K562 (cell line): Measurements from ENCODE around the gene KRTCAP2. TPM values are rescaled to one million over a fixed set of nuclear protein-coding genes. Genes with fewer than 3 reads are reported as not detected.

Source experiments
- ATAC-seq: fragments of 200-7000 bp; cut with Tn5 transposase; 3 replicates; pipeline ENCODE4 v1.9.1; 2020; ENCODE audit warnings: moderate library complexity
- BruUV-seq: library from RNA; stranded (reverse); fragments of 400-500 nt; replicated peaks from 2 replicates; lab custom pipeline; 2021; lab: Mats Ljungman, UMichigan
- CTCF ChIA-PET: fragments of 300-600 bp; formaldehyde crosslinking; extraction: SDS; loops from one replicate; lab custom pipeline; 2021; ENCODE audit warnings: low intra/inter-chr PET ratio; lab: Yijun Ruan, JAX
- POLR2A ChIA-PET: fragments of 300-600, 350-650 bp; sonication (Branson Sonifier 250); formaldehyde crosslinking; extraction: SDS; loops from one replicate; lab custom pipeline; 2021; ENCODE audit warnings: antibody characterized with exemption, inconsistent platforms; lab: Yijun Ruan, JAX
- DNase-seq, 4 experiments: peaks; one replicate each; pipeline versions ENCODE4 v3.0.0 to v3.0.0-alpha.2; 2011 to 2018; ENCODE audit warnings: low spot score in 3 of 4, mixed read lengths in 3 of 4; ENCODE audit errors: extremely low read depth in 1 of 4
- FAIRE-seq: peaks from 2 replicates; lab custom pipeline; 2011; peaks lifted over from hg19 to GRCh38; lab: Jason Lieb, UNC
- H2AFZ ChIP-seq: 2 replicates; pipeline ENCODE4 v1.6.0; 2011; ENCODE audit warnings: low read depth, low read length, control low read depth, inconsistent platforms
- H3K27ac ChIP-seq: fragments of 200-600 bp; 3 replicates; pipeline ENCODE4 v1.8.0; 2011; ENCODE audit warnings: low read depth, mild to moderate bottlenecking, control low read depth, inconsistent platforms, low read length, moderate library complexity, mixed read lengths; ENCODE audit errors: extremely low read depth
- H3K27me3 ChIP-seq, 2 experiments: fragments of 300-600 bp in 1 of 2; 2 replicates in 1 of 2; 3 replicates in 1 of 2; pipeline versions ENCODE4 v1.6.0 to v1.8.0; 2011; ENCODE audit warnings: inconsistent platforms in 2 of 2, low read length in 2 of 2, mild to moderate bottlenecking in 1 of 2, mixed read lengths in 1 of 2, moderate library complexity in 1 of 2; ENCODE audit not compliant: control insufficient read depth in 2 of 2, insufficient read depth in 2 of 2
- H3K36me3 ChIP-seq: fragments of 300-600 bp; 3 replicates; pipeline ENCODE4 v1.8.0; 2011; ENCODE audit warnings: mild to moderate bottlenecking, low read length, inconsistent platforms; ENCODE audit not compliant: control insufficient read depth, insufficient read depth
- H3K4me1 ChIP-seq, 2 experiments: fragments of 200-600 bp in 1 of 2; replicated peaks in 1 of 2; 2 replicates in 1 of 2; 3 replicates in 1 of 2; pipeline versions ENCODE4 v1.5.1 to v1.8.0; 2011; ENCODE audit warnings: inconsistent platforms in 2 of 2, low read length in 2 of 2, mild to moderate bottlenecking in 1 of 2, mixed read lengths in 1 of 2, moderate library complexity in 1 of 2; ENCODE audit not compliant: control insufficient read depth in 2 of 2, insufficient read depth in 2 of 2
- H3K4me2 ChIP-seq: 2 replicates; pipeline ENCODE4 v1.6.1; 2011; ENCODE audit warnings: low read length, control low read depth, inconsistent platforms, mixed read lengths; ENCODE audit not compliant: insufficient read depth
- H3K4me3 ChIP-seq: fragments of 200-600 bp; sonication (generic), shearing (Covaris generic); 2 replicates; pipeline ENCODE4 v1.5.1; 2016; ENCODE audit warnings: control low read depth, inconsistent platforms
- H3K79me2 ChIP-seq: fragments of 200-600 bp; 3 replicates; pipeline ENCODE4 v1.8.0; 2011; ENCODE audit warnings: low read length, inconsistent platforms; ENCODE audit not compliant: control insufficient read depth, insufficient read depth
- H3K9ac ChIP-seq, 2 experiments: 2 replicates each; pipeline versions ENCODE4 v1.6.0 to v1.6.1; 2011; ENCODE audit warnings: low read depth in 2 of 2, low read length in 2 of 2, control low read depth in 1 of 2, inconsistent platforms in 1 of 2, mild to moderate bottlenecking in 1 of 2, mixed read lengths in 1 of 2; ENCODE audit not compliant: insufficient read depth in 1 of 2
- H3K9me1 ChIP-seq: one replicate; pipeline ENCODE4 v1.6.0; 2011; ENCODE audit warnings: inconsistent platforms, mild to moderate bottlenecking, low read length, moderate library complexity; ENCODE audit not compliant: control insufficient read depth, insufficient read depth
- H3K9me3 ChIP-seq: replicated peaks from 2 replicates; pipeline ENCODE4 v1.5.1; 2011; ENCODE audit warnings: low read depth, low read length, inconsistent platforms; ENCODE audit not compliant: control insufficient read depth, insufficient read depth
- H4K20me1 ChIP-seq: replicated peaks from 2 replicates; pipeline ENCODE4 v1.6.1; 2011; ENCODE audit warnings: low read length, inconsistent platforms, mixed read lengths; ENCODE audit not compliant: control insufficient read depth, insufficient read depth
- CREB1 ChIP-seq, 2 experiments: sonication (generic) in 1 of 2; formaldehyde crosslinking in 1 of 2; IDR thresholded peaks; 2 replicates each; pipeline versions ENCODE4 v1.6.1 to v1.8.0; 2012 to 2022; ENCODE audit warnings: inconsistent platforms in 1 of 2, mild to moderate bottlenecking in 1 of 2, missing genetic modification reagents in 1 of 2, moderate library complexity in 1 of 2
- CREB3L1 ChIP-seq: fragments of 450-650 bp; IDR thresholded peaks from 2 replicates; pipeline ENCODE4 v1.6.1; 2014; ENCODE audit warnings: low read depth, mild to moderate bottlenecking, moderate library complexity, borderline replicate concordance
- KDM4B ChIP-seq, 2 experiments: fragments of 450-650 bp in 1 of 2; sonication (generic) in 1 of 2; IDR thresholded peaks; 2 replicates each; pipeline ENCODE4 v1.6.1; 2016 to 2017; ENCODE audit warnings: borderline replicate concordance in 2 of 2, antibody characterized with exemption in 1 of 2, low read depth in 1 of 2, mild to moderate bottlenecking in 1 of 2
- MYNN ChIP-seq, 2 experiments: sonication (generic); formaldehyde crosslinking in 1 of 2; IDR thresholded peaks; 2 replicates each; pipeline versions ENCODE4 v1.5.0 to v1.6.1; 2016 to 2020; ENCODE audit warnings: antibody characterized with exemption in 1 of 2, missing genetic modification reagents in 1 of 2
- NFRKB ChIP-seq: fragments of 450-650 bp; IDR thresholded peaks from 2 replicates; pipeline ENCODE4 v1.6.1; 2016; ENCODE audit warnings: low read depth
- SMAD4 ChIP-seq: fragments of 250-450 bp; sonication (Bioruptor Pico); conservative IDR thresholded peaks from 2 replicates; pipeline ENCODE4 v1.8.0; 2021; ENCODE audit warnings: inconsistent platforms, mild to moderate bottlenecking, moderate library complexity
- ZBTB11 ChIP-seq, 3 experiments: fragments of 200-800 bp in 1 of 3; fragments of 250-450 bp in 1 of 3; fragments of 450-650 bp in 1 of 3; sonication (Bioruptor Pico) in 1 of 3; sonication (Bioruptor generic) in 1 of 3; formaldehyde crosslinking in 1 of 3; IDR thresholded peaks; 2 replicates each; pipeline versions ENCODE4 v1.6.1 to v1.8.0; 2016 to 2022; ENCODE audit warnings: mild to moderate bottlenecking in 2 of 3, missing genetic modification characterization in 2 of 3, missing compliant biosample characterization in 1 of 3, moderate library complexity in 1 of 3
- ZNF589 ChIP-seq: fragments of 200-800 bp; sonication (Bioruptor generic); IDR thresholded peaks from 2 replicates; pipeline ENCODE4 v1.6.1; 2016; ENCODE audit warnings: low read depth, missing genetic modification characterization, missing compliant biosample characterization
- WGBS: fragments of 100-300 bp; shearing (Covaris generic); methylation state at CpG from one replicate; pipeline ENCODE4 v1.1.6; 2016; ENCODE audit warnings: low coverage, mixed read lengths; ENCODE audit not compliant: insufficient coverage; ENCODE audit errors: missing lambda C conversion rate; 5-methylcytosine and 5-hydroxymethylcytosine counted together
- in situ Hi-C: fragments of 300-500 bp; cut with MboI; formaldehyde crosslinking; loops from 4 replicates; pipeline ENCODE4 v1.15.0; 2018; ENCODE audit warnings: inconsistent platforms, mixed read lengths
- intact Hi-C: fragments of 100-400 bp; cut with micrococcal nuclease; formaldehyde crosslinking; loops from 2 replicates; pipeline ENCODE4 v1.14.2; 2022
- polyA plus RNA-seq, 8 experiments: library from polyadenylated mRNA; depleted of rRNA in 4 of 8; stranded (reverse) in 5 of 8; unstranded in 3 of 8; fragments of >200 nt; fragmentation: Nextera tagmentation in 2 of 8; fragmentation: Illumina TruSeq in 1 of 8; extraction: Ambion mirVana in 2 of 8; extraction: Trizol in 1 of 8; gene quantifications; 2 replicates each; pipeline versions ENCODE4 v1.2.1 to v1.2.3, GENCODE V29; 2011 to 2014; ENCODE audit warnings: inconsistent platforms in 1 of 8, missing spikeins in 1 of 8
- total RNA-seq, 7 experiments: library from RNA; depleted of rRNA in 6 of 7; stranded (reverse); fragments of >200 nt in 6 of 7; fragmentation: Illumina TruSeq in 2 of 7; extraction: Trizol in 2 of 7; gene quantifications; 2 replicates each; pipeline versions ENCODE4 v1.2.1 to v1.2.3, GENCODE V29; 2011 to 2021; ENCODE audit warnings: low replicate concordance in 1 of 7
- TF ChIP-seq, protein P1 (sequence below), 2 experiments: fragments of 200-800 bp in 1 of 2; sonication (Bioruptor generic) in 1 of 2; sonication (generic) in 1 of 2; formaldehyde crosslinking in 1 of 2; IDR thresholded peaks in 1 of 2; conservative IDR thresholded peaks in 1 of 2; 2 replicates each; pipeline versions ENCODE4 v1.5.0 to v1.6.1; 2016 to 2020; ENCODE audit warnings: missing compliant biosample characterization in 1 of 2, missing genetic modification characterization in 1 of 2, missing genetic modification reagents in 1 of 2

Gene KRTCAP2
- total and polyA plus RNA-seq, 9 of the 15 experiments (the other 6 are each of a cell fraction or from before 2014, with no cell fraction given), result 126 to 436 (median 244) TPM

- H3K27me3 ChIP-seq, result no peaks in the 10 kb centered on the region
- in situ Hi-C loops, result no loop called here
- POLR2A ChIA-PET, result interaction anchor here (0.6 to 1.2 kb wide), 12 partner anchors 8 to 322 kb away, joined by 3 to 7 read pairs (median 3); partner anchors contain the start of gene MTX1
- TF ChIP-seq KDM4B (IDR thresholded peaks at IDR 0.05; ENCODE audit: borderline replicate concordance in 2 of 2, low read depth in 1 of 2) (0 out of 4 replicates have a peak, but pooled peaks of 1 of the 2 experiments have one; percentile 41), ZBTB11 (CRISPR knock-in tag; IDR thresholded peaks at IDR 0.05) (peak in 1 of 3 experiments; percentile 40; a peak in 1 of 6 replicates), MYNN (IDR thresholded peaks at IDR 0.05) (peak; percentile 33; the same call in 1 of the 2 replicates), MYNN (CRISPR knock-in tag; IDR thresholded peaks at IDR 0.05) (no peak), SMAD4 (peak; percentile 18; the same call in 1 of the 2 replicates), CREB1 (IDR thresholded peaks at IDR 0.05) (no peak), CREB1 (CRISPR knock-in tag; IDR thresholded peaks at IDR 0.05) (0 out of 2 replicates have a peak, but pooled peaks have one; percentile 4), ZNF589 (CRISPR knock-in tag) (peak; percentile 76; the same call in 1 of the 2 replicates), NFRKB (peak; percentile 14), CREB3L1 (peak; percentile 51; the same call in 1 of the 2 replicates)
- TF ChIP-seq, protein P1, sequence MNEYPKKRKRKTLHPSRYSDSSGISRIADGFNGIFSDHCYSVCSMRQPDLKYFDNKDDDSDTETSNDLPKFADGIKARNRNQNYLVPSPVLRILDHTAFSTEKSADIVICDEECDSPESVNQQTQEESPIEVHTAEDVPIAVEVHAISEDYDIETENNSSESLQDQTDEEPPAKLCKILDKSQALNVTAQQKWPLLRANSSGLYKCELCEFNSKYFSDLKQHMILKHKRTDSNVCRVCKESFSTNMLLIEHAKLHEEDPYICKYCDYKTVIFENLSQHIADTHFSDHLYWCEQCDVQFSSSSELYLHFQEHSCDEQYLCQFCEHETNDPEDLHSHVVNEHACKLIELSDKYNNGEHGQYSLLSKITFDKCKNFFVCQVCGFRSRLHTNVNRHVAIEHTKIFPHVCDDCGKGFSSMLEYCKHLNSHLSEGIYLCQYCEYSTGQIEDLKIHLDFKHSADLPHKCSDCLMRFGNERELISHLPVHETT (CRISPR knock-in tag; conservative IDR thresholded peaks at IDR 0.05 in 1 of 2, IDR thresholded peaks at IDR 0.05 in 1 of 2), result 0 out of 4 replicates have a peak, but pooled peaks of 1 of the 2 experiments have one; percentile 21
These were observed 19.5 kb upstream of the KRTCAP2 start for GRCh38 chr1:155192346-155193274.

More at GRCh38 chr1:155192346-155193274, 19.5 kb upstream of the KRTCAP2 start:
- intact Hi-C loops, result loop anchor here (1.0 kb wide), 3 partner anchors 13 to 35 kb away; no protein-coding TSS in a partner anchor
- BruUV-seq, result no TSS peak
- Histone ChIP-seq H3K4me1 (peaks cover 19 to 48% of the 10 kb centered on the region in 2 experiments), H2AFZ (peak overlapping the region; percentile 97), H3K9me3 (no peaks in the 10 kb centered on the region), H4K20me1 (no peaks in the 10 kb centered on the region), H3K36me3 (peaks cover 20% of the 10 kb centered on the region; the same call in 1 of the 3 replicates), H3K4me2 (peak overlapping the region; percentile 97), H3K27ac (peak overlapping the region; percentile 100), H3K4me3 (peak overlapping the region; percentile 69), H3K79me2 (peaks cover 30% of the 10 kb centered on the region), H3K9ac (peak overlapping the region; percentile 98 to 99), H3K9me1 (no peaks in the 10 kb centered on the region)
- peak; percentile 58 for FAIRE-seq
- DNase-seq, result peak; percentile 76 to 84 (median 82)
- CTCF ChIA-PET, result interaction anchor here (0.8 to 1.1 kb wide), 2 partner anchors 16 to 20 kb away, joined by 3 read pairs; partner anchors contain the start of gene KRTCAP2
- 13% methylated on average over 8 of the region's 20 CpGs for WGBS
- ATAC-seq, result peak; percentile 29
